ENCODE results near the gene IVNS1ABP. TPM values are rescaled to one million over a fixed set of nuclear protein-coding genes. Genes with fewer than 3 reads are reported as not detected.
"Not testable (repeated sequence)": the region's sequence is repeated elsewhere in the genome, so short reads cannot be mapped to it uniquely, and the experiment has no call there.

The IVNS1ABP gene
- total RNA-seq, 3 donors from 2014 or later: 51.0 to 92.9 (median 91.1) TPM

- H3K4me3 ChIP-seq: no peak overlapping the region
- H3K9me3 ChIP-seq: no peaks in the 10 kb centered on the region
- TF ChIP-seq CTCF (IDR thresholded peaks at IDR 0.05): no peak
- no peak for TF ChIP-seq POLR2A (IDR thresholded peaks at IDR 0.05)
- TF ChIP-seq POLR2AphosphoS5 (IDR thresholded peaks at IDR 0.05): no peak
- no peak overlapping the region for H3K27ac ChIP-seq
- no peaks in the 10 kb centered on the region for H3K36me3 ChIP-seq
- H3K27me3 ChIP-seq: no peaks in the 10 kb centered on the region
- no peaks in the 10 kb centered on the region for H3K4me1 ChIP-seq
- intact Hi-C loops (cut with DNase I; ENCODE audit: low total_unique reads): no loop called here
- DNase-seq (ENCODE audit: low spot score in 2 of 2): no peak
These were observed 59.2 kb downstream of the IVNS1ABP start for GRCh38 chr1:185257950-185258208.

GRCh38 chr1:185257116-185257949 lies 59.7 kb downstream of the IVNS1ABP start:
- H3K27ac ChIP-seq; intact Hi-C loops (cut with DNase I; ENCODE audit: low total_unique reads): not testable (repeated sequence)

DNA sequence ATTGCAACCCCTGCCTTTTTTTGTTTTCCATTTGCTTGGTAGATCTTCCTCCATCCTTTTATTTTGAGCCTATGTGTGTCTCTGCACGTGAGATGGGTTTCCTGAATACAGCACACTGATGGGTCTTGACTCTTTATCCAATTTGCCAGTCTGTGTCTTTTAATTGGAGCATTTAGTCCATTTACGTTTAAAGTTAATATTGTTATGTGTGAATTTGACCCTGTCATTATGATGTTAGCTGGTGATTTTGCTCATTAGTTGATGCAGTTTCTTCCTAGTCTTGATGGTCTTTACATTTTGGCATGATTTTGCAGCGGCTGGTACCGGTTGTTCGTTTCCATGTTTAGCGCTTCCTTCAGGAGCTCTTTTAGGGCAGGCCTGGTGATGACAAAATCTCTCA lies 61.4 kb downstream of the IVNS1ABP start:
- H3K9me3 ChIP-seq; intact Hi-C loops (cut with DNase I; ENCODE audit: low total_unique reads); H3K36me3 ChIP-seq; H3K27ac ChIP-seq; H3K4me3 ChIP-seq; H3K4me1 ChIP-seq; DNase-seq (ENCODE audit: low spot score in 2 of 2); H3K27me3 ChIP-seq: not testable (repeated sequence)

More at GRCh38 chr1:185257116-185257949, 59.7 kb downstream of the IVNS1ABP start:
- not testable (repeated sequence) for H3K4me1 ChIP-seq; H3K27me3 ChIP-seq; DNase-seq (ENCODE audit: low spot score in 2 of 2); H3K4me3 ChIP-seq; H3K36me3 ChIP-seq; H3K9me3 ChIP-seq

GRCh38 chr1:185252404-185252803 lies 64.6 kb downstream of the IVNS1ABP start:
- H3K27ac ChIP-seq; H3K4me1 ChIP-seq; H3K27me3 ChIP-seq; intact Hi-C loops (cut with DNase I; ENCODE audit: low total_unique reads); H3K36me3 ChIP-seq; DNase-seq (ENCODE audit: low spot score in 2 of 2); H3K9me3 ChIP-seq; H3K4me3 ChIP-seq: not testable (repeated sequence)

DNA sequence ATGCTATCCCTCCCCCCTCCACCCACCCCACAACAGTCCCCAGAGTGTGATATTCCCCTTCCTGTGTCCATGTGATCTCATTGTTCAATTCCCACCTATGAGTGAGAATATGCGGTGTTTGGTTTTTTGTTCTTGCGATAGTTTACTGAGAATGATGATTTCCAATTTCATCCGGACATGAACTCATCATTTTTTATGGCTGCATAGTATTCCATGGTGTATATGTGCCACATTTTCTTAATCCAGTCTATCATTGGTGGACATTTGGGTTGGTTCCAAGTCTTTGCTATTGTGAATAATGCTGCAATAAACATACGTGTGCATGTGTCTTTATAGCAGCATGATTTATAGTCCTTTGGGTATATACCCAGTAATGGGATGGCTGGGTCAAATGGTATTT lies 65.1 kb downstream of the IVNS1ABP start:
- H3K4me1 ChIP-seq; H3K27me3 ChIP-seq; H3K36me3 ChIP-seq; DNase-seq (ENCODE audit: low spot score in 2 of 2); intact Hi-C loops (cut with DNase I; ENCODE audit: low total_unique reads); H3K27ac ChIP-seq; H3K9me3 ChIP-seq; H3K4me3 ChIP-seq: not testable (repeated sequence)

GRCh38 chr1:185250063-185250462 lies 67.0 kb downstream of the IVNS1ABP start:
- no peak overlapping the region for H3K27ac ChIP-seq
- intact Hi-C loops (cut with DNase I; ENCODE audit: low total_unique reads): no loop called here
- no peak for TF ChIP-seq POLR2AphosphoS5 (IDR thresholded peaks at IDR 0.05)
- no peak for TF ChIP-seq POLR2A (IDR thresholded peaks at IDR 0.05)

GRCh38 chr1:185249563-185249962 lies 67.5 kb downstream of the IVNS1ABP start:
- Histone ChIP-seq H3K4me1 (no peaks in the 10 kb centered on the region), H3K36me3 (no peaks in the 10 kb centered on the region), H3K27ac (no peak overlapping the region), H3K27me3 (no peaks in the 10 kb centered on the region), H3K4me3 (no peak overlapping the region), H3K9me3 (no peaks in the 10 kb centered on the region)
- TF ChIP-seq POLR2AphosphoS5 (IDR thresholded peaks at IDR 0.05) (no peak), CTCF (IDR thresholded peaks at IDR 0.05) (no peak), POLR2A (IDR thresholded peaks at IDR 0.05) (no peak)
- no peak for DNase-seq (ENCODE audit: low spot score in 2 of 2)
- intact Hi-C loops (cut with DNase I; ENCODE audit: low total_unique reads): no loop called here

More at GRCh38 chr1:185250063-185250462, 67.0 kb downstream of the IVNS1ABP start:
- no peak for DNase-seq (ENCODE audit: low spot score in 2 of 2)
- Histone ChIP-seq H3K27me3 (no peaks in the 10 kb centered on the region), H3K9me3 (no peaks in the 10 kb centered on the region), H3K4me1 (no peaks in the 10 kb centered on the region), H3K4me3 (no peak overlapping the region), H3K36me3 (no peaks in the 10 kb centered on the region)

Other genes with a start within 250 kb of the IVNS1ABP start
- gene TRMT1L, start 160.3 kb downstream of the IVNS1ABP start, total RNA-seq: 10 to 100 TPM; 13.1 to 19.5 (median 18.7) TPM
- gene SWT1, start 160.1 kb downstream of the IVNS1ABP start, total RNA-seq: 10 to 100 TPM; 10.5 to 13.9 (median 10.9) TPM